GM19023 (cell line): ENCODE measurements around the gene PTPRD.

Experiments
- ATAC-seq: cut with Tn5 transposase; IDR thresholded peaks from one replicate; pipeline ENCODE4 v1.9.1; 2021; ENCODE audit warnings: mild to moderate bottlenecking, moderate library complexity; ENCODE audit not compliant: unreplicated experiment

Gene PTPRD

DNA sequence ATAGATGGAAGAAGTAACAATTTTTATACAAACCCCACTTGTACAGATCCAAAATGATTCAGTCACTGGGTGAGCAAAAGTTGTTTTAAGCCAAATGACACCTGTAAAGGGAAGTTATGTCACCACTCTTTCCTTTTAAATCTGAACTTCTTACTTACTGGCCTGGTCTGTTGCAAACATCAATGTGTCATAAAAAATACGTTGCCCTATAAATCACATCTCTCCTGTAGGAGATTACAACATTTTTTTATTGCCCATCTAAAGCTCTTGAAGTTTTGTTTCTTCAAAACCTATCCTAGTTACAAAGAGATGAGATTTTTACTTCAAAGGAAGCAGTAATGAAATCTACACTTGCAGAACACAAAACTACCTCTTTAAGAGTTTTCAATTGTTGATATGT is 1725.4 kb downstream of the PTPRD start:
- ATAC-seq, result no peak

GRCh38 chr9:8883321-8883720 is 1729.5 kb downstream of the PTPRD start:
- no peak for ATAC-seq

DNA sequence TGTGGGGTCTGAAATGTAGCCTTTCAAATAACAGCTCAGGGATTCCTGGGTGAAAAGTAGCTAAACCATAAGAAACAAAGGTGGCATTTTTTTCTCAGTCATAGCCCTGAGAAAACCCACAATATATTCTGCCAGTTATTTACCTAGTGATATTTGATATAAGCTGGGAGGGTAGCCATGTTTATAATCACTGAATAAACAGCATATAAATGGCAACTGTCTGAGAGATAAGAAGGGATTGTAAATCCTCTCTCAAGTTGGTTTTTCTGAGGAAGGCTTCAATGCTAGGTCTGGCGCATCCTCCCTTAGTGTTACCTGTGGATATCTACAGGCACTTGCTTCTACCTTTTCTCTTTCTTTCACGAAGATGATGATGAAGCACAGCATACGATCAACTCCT is 1732.7 kb downstream of the PTPRD start:
- ATAC-seq, result no peak

DNA sequence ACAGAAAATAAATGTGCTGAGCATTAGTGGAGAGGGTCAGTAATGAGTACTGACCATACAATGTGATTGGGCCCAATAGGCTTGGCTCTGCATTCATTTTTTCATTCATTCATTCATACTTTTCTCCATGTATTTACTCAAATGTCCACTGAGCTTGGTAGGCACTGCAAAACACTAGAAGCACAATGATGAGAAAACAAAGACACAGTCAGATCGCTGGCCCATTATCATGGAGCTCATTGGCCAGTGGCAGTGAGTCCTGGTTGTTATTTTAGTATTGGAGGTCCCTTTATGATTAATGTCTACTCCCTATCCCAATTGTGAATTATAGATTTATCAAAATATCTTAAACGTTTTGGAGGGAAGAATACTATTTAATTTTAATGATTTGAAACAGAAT is 1733.5 kb downstream of the PTPRD start:
- no peak for ATAC-seq

DNA sequence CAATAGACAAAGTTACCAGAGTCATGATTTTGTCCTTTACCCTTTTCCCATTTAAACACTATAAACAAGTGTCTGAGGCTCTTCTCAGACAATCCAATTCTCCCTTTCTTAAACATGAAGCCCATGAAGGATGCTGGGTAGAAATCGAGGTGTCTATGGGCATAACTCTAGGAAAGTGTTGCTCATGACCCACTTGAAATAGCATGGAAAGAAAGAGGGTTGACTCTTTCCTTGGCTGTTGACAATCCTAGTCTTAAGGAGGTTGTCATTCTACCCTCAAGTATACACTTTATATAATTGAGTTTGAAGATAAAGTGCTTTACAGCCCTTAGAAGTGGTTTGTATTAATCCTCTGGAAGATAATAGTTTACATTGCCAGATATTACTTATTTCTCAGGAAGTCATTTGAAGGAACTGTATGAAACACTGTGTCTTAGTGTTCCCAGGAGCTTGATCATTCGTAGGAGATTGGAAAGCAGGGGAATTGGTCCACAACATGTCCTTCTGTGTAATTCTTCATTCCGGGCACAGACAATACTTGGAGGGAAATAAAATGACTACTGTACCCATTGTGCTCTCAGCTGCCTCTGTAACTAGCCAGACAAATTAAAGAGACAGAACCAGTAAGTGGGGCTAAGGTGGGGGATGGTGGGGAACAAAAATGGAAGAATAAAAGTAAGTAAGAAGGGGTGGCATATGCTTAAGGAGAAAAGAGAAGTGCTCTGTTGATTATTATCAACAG is 1734.9 kb downstream of the PTPRD start:
- no peak for ATAC-seq

- no peak for ATAC-seq
Observed at GRCh38 chr9:8876303-8876702, 1736.5 kb downstream of the PTPRD start.

- no peak for ATAC-seq
Observed at GRCh38 chr9:8874482-8874881, 1738.3 kb downstream of the PTPRD start.

- ATAC-seq, result no peak
Observed at GRCh38 chr9:8872802-8873201, 1740.0 kb downstream of the PTPRD start.

DNA sequence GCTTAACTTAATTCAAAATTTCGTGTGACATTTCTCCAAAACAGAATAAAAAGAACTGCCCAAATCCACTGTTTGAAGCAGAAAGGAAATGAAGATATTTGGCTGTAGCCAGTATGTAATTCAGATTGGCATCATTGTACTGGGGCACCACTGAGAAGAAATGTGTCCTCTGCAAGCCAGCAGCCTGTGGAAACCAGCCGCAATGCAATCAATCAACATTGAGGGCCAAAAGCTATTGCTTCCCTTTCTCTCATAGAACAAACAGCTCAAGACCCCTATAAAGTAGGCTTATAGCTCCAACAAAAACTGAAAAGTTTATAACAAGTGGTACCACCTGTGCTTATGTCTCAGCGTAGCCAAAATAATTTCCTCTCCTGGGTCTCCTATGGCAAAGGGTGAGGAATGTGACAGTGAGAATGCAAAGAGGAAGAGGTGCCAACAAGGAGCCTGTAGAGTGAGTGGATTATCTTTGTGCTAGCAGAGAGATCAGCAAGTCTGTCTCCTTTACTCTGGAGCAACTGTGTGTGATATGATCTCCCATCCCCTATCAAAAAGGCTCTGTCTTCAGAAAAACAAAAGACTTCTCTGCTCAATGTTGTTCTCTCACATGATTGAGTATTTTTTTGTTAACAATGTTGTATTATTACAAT is 1740.9 kb downstream of the PTPRD start:
- no peak for ATAC-seq

DNA sequence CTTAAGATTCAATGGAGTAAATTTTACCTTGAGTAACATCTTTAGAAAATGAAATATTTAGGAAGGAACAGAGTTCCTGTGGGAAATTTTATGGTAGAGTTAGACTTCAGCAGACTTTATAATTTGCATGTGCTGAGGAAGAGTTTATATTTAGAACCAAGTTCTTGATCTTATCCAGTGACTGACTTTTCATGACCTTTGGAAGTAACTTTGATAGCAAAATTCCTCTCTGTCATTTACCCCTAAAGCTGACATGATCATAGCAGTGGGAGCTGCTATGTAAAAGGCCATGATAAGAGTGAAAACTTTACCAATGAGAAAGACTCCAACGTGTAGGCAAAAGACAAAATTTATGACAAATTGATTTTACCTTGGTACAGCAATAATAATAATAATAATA is 1741.4 kb downstream of the PTPRD start:
- ATAC-seq, result no peak

GRCh38 chr9:8869812-8870211 is 1743.0 kb downstream of the PTPRD start:
- no peak for ATAC-seq

GRCh38 chr9:8868632-8869031 is 1744.2 kb downstream of the PTPRD start:
- ATAC-seq, result no peak

GRCh38 chr9:8867148-8867547 is 1745.7 kb downstream of the PTPRD start:
- ATAC-seq, result no peak

DNA sequence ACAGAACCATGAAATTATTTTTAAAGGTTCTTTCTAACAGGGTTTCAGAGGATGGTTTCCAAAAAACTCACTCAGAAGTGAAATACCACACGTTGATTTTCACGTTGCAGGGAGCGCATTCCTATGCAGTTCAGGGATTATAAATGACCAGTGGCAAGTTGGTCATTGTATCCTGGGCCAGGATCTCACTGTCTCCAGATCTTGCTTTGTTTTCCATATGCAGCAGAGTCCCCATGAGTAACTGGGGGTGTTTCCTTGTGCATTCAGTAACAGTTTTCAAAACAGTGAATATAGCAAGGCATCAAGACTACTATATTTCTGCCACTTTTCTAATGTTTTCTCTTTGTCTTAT is 1748.3 kb downstream of the PTPRD start:
- no peak for ATAC-seq

- ATAC-seq, result no peak
Observed at GRCh38 chr9:8863886-8864544, 1748.8 kb downstream of the PTPRD start.

DNA sequence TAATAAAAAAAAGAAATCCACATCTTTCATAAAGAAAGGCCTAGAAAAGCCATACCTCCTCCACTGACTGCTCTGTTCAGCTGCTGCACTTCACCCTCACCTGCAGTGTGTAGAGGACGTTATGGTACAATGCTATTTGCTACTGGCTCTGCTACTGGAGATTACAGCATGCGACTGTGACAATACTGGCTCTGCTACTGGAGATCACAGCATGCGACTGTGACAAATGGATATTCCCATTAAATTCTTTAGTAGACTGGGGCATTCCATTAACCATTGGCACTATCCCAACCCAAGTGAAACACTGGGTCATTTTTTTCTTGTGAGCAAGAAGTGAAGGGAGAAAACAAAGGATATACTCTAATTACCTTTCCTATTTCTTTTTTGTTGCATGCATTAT is 1749.7 kb downstream of the PTPRD start:
- ATAC-seq, result no peak

DNA sequence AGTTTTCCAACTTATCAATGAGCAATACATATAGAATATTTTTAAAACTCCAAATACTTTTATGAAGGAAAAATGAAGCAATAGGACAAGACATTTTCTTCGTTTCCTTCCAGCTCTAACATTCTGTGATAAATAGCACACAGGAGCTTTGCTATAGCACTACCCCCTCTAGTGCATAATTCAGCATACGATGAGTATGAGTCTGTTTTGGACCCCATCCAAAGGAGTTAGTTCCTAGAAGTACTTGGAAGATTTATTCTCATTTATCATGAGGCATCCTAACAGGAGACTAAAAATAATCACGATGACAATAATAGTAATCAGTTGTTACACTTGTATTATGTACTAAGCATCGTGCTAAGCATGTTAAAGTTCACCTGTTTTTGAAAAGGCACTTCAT is 1751.9 kb downstream of the PTPRD start:
- no peak for ATAC-seq

DNA sequence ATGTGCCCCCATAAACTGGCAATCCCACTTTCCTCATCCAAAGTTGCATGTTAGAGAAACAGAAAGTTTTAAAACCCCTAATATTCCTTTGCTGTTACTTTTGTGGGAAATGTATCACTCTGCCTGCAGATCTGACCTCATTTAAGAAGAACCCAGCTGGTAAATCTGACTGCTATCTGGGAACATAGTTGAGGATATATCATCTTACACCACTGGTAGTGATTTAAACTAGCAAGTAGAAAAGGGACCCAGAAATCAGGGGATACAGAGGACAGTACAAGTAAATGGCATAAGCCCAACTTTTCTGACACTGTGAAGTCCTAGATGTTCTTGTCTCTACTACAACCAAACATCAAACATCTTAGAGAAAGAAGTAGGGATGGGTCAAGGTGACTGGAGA is 1752.7 kb downstream of the PTPRD start:
- ATAC-seq, result no peak

GRCh38 chr9:8859416-8859815 is 1753.4 kb downstream of the PTPRD start:
- ATAC-seq, result no peak

- ATAC-seq, result no peak
Observed at GRCh38 chr9:8858596-8859161, 1754.1 kb downstream of the PTPRD start.

- no peak for ATAC-seq
Observed at GRCh38 chr9:8857926-8858595, 1754.7 kb downstream of the PTPRD start.
